ENCODE results near the gene ZNF330.

Gene ZNF330

GRCh38 chr4:141229408-141230101 lies 8.9 kb downstream of the ZNF330 start:
- DNase-seq (ENCODE audit: low read depth in 2 of 3, low spot score in 2 of 3): no peak

- no peak for DNase-seq (ENCODE audit: low read depth in 2 of 3, low spot score in 2 of 3)
Measured at GRCh38 chr4:141233673-141234072, 13.0 kb downstream of the ZNF330 start.

- no peak for DNase-seq (ENCODE audit: low read depth in 2 of 3, low spot score in 2 of 3)
Measured at GRCh38 chr4:141238186-141238585, 17.5 kb downstream of the ZNF330 start.

GRCh38 chr4:141240259-141240658 lies 19.6 kb downstream of the ZNF330 start:
- no peak for DNase-seq (ENCODE audit: low read depth in 2 of 3, low spot score in 2 of 3)

GRCh38 chr4:141240671-141241070 lies 20.0 kb downstream of the ZNF330 start:
- DNase-seq (ENCODE audit: low read depth in 2 of 3, low spot score in 2 of 3): no peak

- DNase-seq (ENCODE audit: low read depth in 2 of 3, low spot score in 2 of 3): no peak
Measured at GRCh38 chr4:141241986-141242385, 21.3 kb downstream of the ZNF330 start.

- DNase-seq (ENCODE audit: low read depth in 2 of 3, low spot score in 2 of 3): no peak
Measured at GRCh38 chr4:141244419-141244818, 23.7 kb downstream of the ZNF330 start.

GRCh38 chr4:141246243-141246642 lies 25.5 kb downstream of the ZNF330 start:
- no peak for DNase-seq (ENCODE audit: low read depth in 2 of 3, low spot score in 2 of 3)

GRCh38 chr4:141246683-141247429 lies 26.2 kb downstream of the ZNF330 start:
- no peak for DNase-seq (ENCODE audit: low read depth in 2 of 3, low spot score in 2 of 3)

GRCh38 chr4:141247430-141247780 lies 26.7 kb downstream of the ZNF330 start:
- no peak for DNase-seq (ENCODE audit: low read depth in 2 of 3, low spot score in 2 of 3)

- DNase-seq (ENCODE audit: low read depth in 2 of 3, low spot score in 2 of 3): no peak
Measured at GRCh38 chr4:141248029-141248428, 27.3 kb downstream of the ZNF330 start.

- DNase-seq (ENCODE audit: low read depth in 2 of 3, low spot score in 2 of 3): no peak
Measured at GRCh38 chr4:141248486-141248885, 27.8 kb downstream of the ZNF330 start.

- no peak for DNase-seq (ENCODE audit: low read depth in 2 of 3, low spot score in 2 of 3)
Measured at GRCh38 chr4:141254326-141254725, 33.6 kb downstream of the ZNF330 start.

GRCh38 chr4:141255016-141255415 lies 34.3 kb downstream of the ZNF330 start:
- DNase-seq (ENCODE audit: low read depth in 2 of 3, low spot score in 2 of 3): no peak

- no peak for DNase-seq (ENCODE audit: low read depth in 2 of 3, low spot score in 2 of 3)
Measured at GRCh38 chr4:141258558-141258957, 37.9 kb downstream of the ZNF330 start.

GRCh38 chr4:141275834-141276233 lies 55.1 kb downstream of the ZNF330 start:
- DNase-seq (ENCODE audit: low read depth in 2 of 3, low spot score in 2 of 3): no peak

- DNase-seq (ENCODE audit: low read depth in 2 of 3, low spot score in 2 of 3): no peak
Measured at GRCh38 chr4:141283152-141283551, 62.5 kb downstream of the ZNF330 start.

GRCh38 chr4:141283563-141283962 lies 62.9 kb downstream of the ZNF330 start:
- DNase-seq (ENCODE audit: low read depth in 2 of 3, low spot score in 2 of 3): no peak
